HepG2 (cell line): ENCODE measurements around the gene XKR3. TPM values are rescaled to one million over a fixed set of nuclear protein-coding genes. Genes with fewer than 3 reads are reported as not detected.

Experiments used
- ATAC-seq: fragments of 200-7000 bp; cut with Tn5 transposase; 3 replicates; pipeline ENCODE4 v1.9.1; 2020; ENCODE audit warnings: mild to moderate bottlenecking, moderate library complexity
- BruUV-seq: library from RNA; stranded (reverse); fragments of 400-500 nt; replicated peaks from 2 replicates; lab custom pipeline; 2021; lab: Mats Ljungman, UMichigan
- CTCF ChIA-PET: fragments of 300-600 bp; formaldehyde crosslinking; extraction: SDS; loops from one replicate; lab custom pipeline; 2021; ENCODE audit warnings: low total read pairs, inconsistent platforms, low intra/inter-chr PET ratio; lab: Yijun Ruan, JAX
- POLR2A ChIA-PET: fragments of 350-600 bp; sonication (Branson Sonifier 250); formaldehyde crosslinking; loops from one replicate; lab custom pipeline; 2020; ENCODE audit warnings: antibody characterized with exemption, inconsistent platforms; lab: Yijun Ruan, JAX
- DNase-seq: peaks from one replicate; pipeline ENCODE4 v3.0.0-alpha.2; 2015; ENCODE audit warnings: low spot score
- FAIRE-seq: peaks from 3 replicates; lab custom pipeline; 2011; peaks lifted over from hg19 to GRCh38; lab: Jason Lieb, UNC
- H2AFZ ChIP-seq: one replicate; pipeline ENCODE4 v1.6.1; 2011; ENCODE audit warnings: low read length, inconsistent platforms
- H3K27ac ChIP-seq: fragments of 300-600 bp; 3 replicates; pipeline ENCODE4 v1.8.0; 2011; ENCODE audit warnings: mixed run types, mild to moderate bottlenecking, mixed read lengths, low read length, inconsistent platforms; ENCODE audit not compliant: insufficient read depth; ENCODE audit errors: extremely low read length
- H3K27me3 ChIP-seq, 2 experiments: fragments of 200-600 bp in 1 of 2; 2 replicates in 1 of 2; 3 replicates in 1 of 2; pipeline versions ENCODE4 v1.6.0 to v1.8.0; 2011; ENCODE audit warnings: low read length in 2 of 2, mild to moderate bottlenecking in 2 of 2, moderate library complexity in 2 of 2, inconsistent platforms in 1 of 2; ENCODE audit not compliant: insufficient read depth in 2 of 2, control insufficient read depth in 1 of 2
- H3K36me3 ChIP-seq, 2 experiments: fragments of 200-600 bp in 1 of 2; replicated peaks in 1 of 2; 2 replicates in 1 of 2; 3 replicates in 1 of 2; pipeline versions ENCODE4 v1.5.1 to v1.8.0; 2011; ENCODE audit warnings: low read length in 2 of 2, inconsistent platforms in 1 of 2; ENCODE audit not compliant: insufficient read depth in 2 of 2, control insufficient read depth in 1 of 2
- H3K4me1 ChIP-seq: 2 replicates; pipeline ENCODE4 v1.5.1; 2012; ENCODE audit warnings: low read length, inconsistent platforms; ENCODE audit not compliant: insufficient read depth
- H3K4me2 ChIP-seq: 2 replicates; pipeline ENCODE4 v1.6.0; 2011; ENCODE audit warnings: low read depth, low read length, inconsistent platforms
- H3K4me3 ChIP-seq, 3 experiments: fragments of 200-600 bp in 1 of 3; sonication (generic), shearing (Covaris generic) in 1 of 3; replicated peaks in 1 of 3; 2 replicates each; pipeline ENCODE4 v1.5.1; 2011 to 2016; ENCODE audit warnings: low read length in 3 of 3, inconsistent platforms in 2 of 3, low read depth in 2 of 3, mild to moderate bottlenecking in 2 of 3, control low read depth in 1 of 3, mixed read lengths in 1 of 3; ENCODE audit not compliant: insufficient read depth in 1 of 3
- H3K79me2 ChIP-seq: one replicate; pipeline ENCODE4 v1.6.1; 2011; ENCODE audit warnings: low read length, inconsistent platforms; ENCODE audit not compliant: insufficient read depth
- H3K9ac ChIP-seq: 2 replicates; pipeline ENCODE4 v1.6.0; 2011; ENCODE audit warnings: mild to moderate bottlenecking, low read depth, low read length, inconsistent platforms; ENCODE audit not compliant: insufficient read depth
- H3K9me3 ChIP-seq: 2 replicates; pipeline ENCODE4 v1.5.1; 2012; ENCODE audit warnings: mild to moderate bottlenecking, low read length
- H4K20me1 ChIP-seq: 2 replicates; pipeline ENCODE4 v1.6.0; 2011; ENCODE audit warnings: inconsistent platforms, mild to moderate bottlenecking, low read length, moderate library complexity; ENCODE audit not compliant: insufficient read depth
- DMTF1 ChIP-seq: sonication (generic); formaldehyde crosslinking; IDR thresholded peaks from 2 replicates; pipeline ENCODE4 v1.4.0; 2020; ENCODE audit warnings: mild to moderate bottlenecking, missing genetic modification reagents
- SMAD9 ChIP-seq: sonication (generic); formaldehyde crosslinking; IDR thresholded peaks from 2 replicates; pipeline ENCODE4 v1.5.1; 2020; ENCODE audit warnings: mild to moderate bottlenecking, missing genetic modification reagents
- SP5 ChIP-seq: IDR thresholded peaks from 2 replicates; pipeline ENCODE4 v1.6.1; 2016; ENCODE audit warnings: low read depth, borderline replicate concordance
- ZNF224 ChIP-seq: sonication (generic); formaldehyde crosslinking; IDR thresholded peaks from 2 replicates; pipeline ENCODE4 v1.5.0; 2020; ENCODE audit warnings: mild to moderate bottlenecking, missing genetic modification reagents
- ZNF609 ChIP-seq: sonication (generic); formaldehyde crosslinking; IDR thresholded peaks from 2 replicates; pipeline ENCODE4 v1.4.0; 2020; ENCODE audit warnings: mild to moderate bottlenecking, missing genetic modification reagents, borderline replicate concordance
- ZSCAN20 ChIP-seq: sonication (generic); formaldehyde crosslinking; IDR thresholded peaks from 2 replicates; pipeline ENCODE4 v1.4.0; 2020; ENCODE audit warnings: missing genetic modification reagents, mild to moderate bottlenecking, borderline replicate concordance
- WGBS: methylation state at CpG from one replicate; pipeline ENCODE4 v1.1.6; 2017; ENCODE audit warnings: low lambda C conversion rate; 5-methylcytosine and 5-hydroxymethylcytosine counted together
- in situ Hi-C: cut with HindIII; loops from 2 replicates; pipeline ENCODE4 v1.10.0; 2017; ENCODE audit warnings: low pct_unique_long_range_greater_than_20kb; ENCODE audit not compliant: extremely low pct_ligation_motif_present
- intact Hi-C: fragments of 100-400 bp; cut with micrococcal nuclease; formaldehyde crosslinking; loops from one replicate; pipeline ENCODE4 v1.10.0; 2022; ENCODE audit not compliant: unreplicated experiment
- polyA plus RNA-seq, 8 experiments: library from polyadenylated mRNA; depleted of rRNA in 3 of 8; stranded (reverse) in 7 of 8; unstranded in 1 of 8; fragments of >200 nt; fragmentation: Illumina TruSeq in 4 of 8; extraction: Trizol in 4 of 8; gene quantifications; 2 replicates each; pipeline versions ENCODE4 v1.2.1 to v1.2.3, GENCODE V29; 2011 to 2016; ENCODE audit warnings: low read depth in 4 of 8, missing spikeins in 1 of 8, mixed read lengths in 1 of 8; ENCODE audit not compliant: insufficient read depth in 1 of 8
- total RNA-seq, 5 experiments: library from RNA; depleted of rRNA; stranded (reverse); fragments of >200 nt; fragmentation: Illumina TruSeq; extraction: Trizol; gene quantifications; 2 replicates each; pipeline ENCODE4 v1.2.3, GENCODE V29; 2016; ENCODE audit warnings: low read depth in 1 of 5

Gene XKR3
- total and polyA plus RNA-seq, 2 of the 13 experiments (the other 11 are each of a cell fraction or from before 2014, with no cell fraction given) = not detected

DNA sequence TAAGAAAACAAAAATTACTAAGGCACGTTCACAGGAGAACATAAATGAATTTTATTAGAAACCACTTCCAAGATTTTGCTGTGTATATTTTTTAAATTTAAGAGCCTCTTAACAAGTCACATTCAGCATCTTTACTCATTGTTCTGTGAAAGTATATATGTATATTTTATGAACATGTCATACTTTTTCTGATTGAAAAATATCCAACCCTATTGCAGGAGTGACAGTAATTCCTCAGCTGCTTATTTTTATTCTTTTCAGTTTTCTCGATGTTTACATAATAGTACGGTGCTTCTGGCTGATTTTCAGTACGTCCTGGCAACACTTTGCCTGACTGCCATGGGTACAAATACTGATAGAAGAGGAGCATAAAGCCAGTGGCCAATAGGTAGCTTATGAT, 41.8 kb downstream of the XKR3 start:
- ATAC-seq = no peak

More for the DNA sequence above, 41.8 kb downstream of the XKR3 start:
- Histone ChIP-seq H3K4me3 (no peak overlapping the region), H3K4me2 (no peak overlapping the region), H3K9ac (no peak overlapping the region), H3K27me3 (no peaks in the 10 kb centered on the region), H3K27ac (no peak overlapping the region), H3K4me1 (no peaks in the 10 kb centered on the region), H3K79me2 (no peaks in the 10 kb centered on the region), H2AFZ (no peak overlapping the region), H4K20me1 (no peaks in the 10 kb centered on the region), H3K9me3 (no peaks in the 10 kb centered on the region), H3K36me3 (no peaks in the 10 kb centered on the region)
- in situ Hi-C loops (no loop called here), intact Hi-C loops (no loop called here)
- DNase-seq (no peak), FAIRE-seq (no peak)
- TF ChIP-seq SMAD9 (CRISPR knock-in tag) (no peak), ZSCAN20 (CRISPR knock-in tag) (no peak), DMTF1 (CRISPR knock-in tag) (no peak), ZNF224 (no peak), SP5 (CRISPR knock-in tag) (no peak), ZNF609 (CRISPR knock-in tag) (no peak)
- WGBS = 1% methylated on average over 4 of the region's 4 CpGs
- ChIA-PET CTCF (no interaction called here), POLR2A (no interaction called here)
- no TSS peak for BruUV-seq
